GM19324 (cell line): ENCODE results near the gene CMIP.

ENCODE experiments used
- ATAC-seq: cut with Tn5 transposase; IDR thresholded peaks from one replicate; pipeline ENCODE4 v1.9.1; 2021; ENCODE audit warnings: mild to moderate bottlenecking, moderate library complexity; ENCODE audit not compliant: unreplicated experiment, low FRiP score

CMIP gene

DNA sequence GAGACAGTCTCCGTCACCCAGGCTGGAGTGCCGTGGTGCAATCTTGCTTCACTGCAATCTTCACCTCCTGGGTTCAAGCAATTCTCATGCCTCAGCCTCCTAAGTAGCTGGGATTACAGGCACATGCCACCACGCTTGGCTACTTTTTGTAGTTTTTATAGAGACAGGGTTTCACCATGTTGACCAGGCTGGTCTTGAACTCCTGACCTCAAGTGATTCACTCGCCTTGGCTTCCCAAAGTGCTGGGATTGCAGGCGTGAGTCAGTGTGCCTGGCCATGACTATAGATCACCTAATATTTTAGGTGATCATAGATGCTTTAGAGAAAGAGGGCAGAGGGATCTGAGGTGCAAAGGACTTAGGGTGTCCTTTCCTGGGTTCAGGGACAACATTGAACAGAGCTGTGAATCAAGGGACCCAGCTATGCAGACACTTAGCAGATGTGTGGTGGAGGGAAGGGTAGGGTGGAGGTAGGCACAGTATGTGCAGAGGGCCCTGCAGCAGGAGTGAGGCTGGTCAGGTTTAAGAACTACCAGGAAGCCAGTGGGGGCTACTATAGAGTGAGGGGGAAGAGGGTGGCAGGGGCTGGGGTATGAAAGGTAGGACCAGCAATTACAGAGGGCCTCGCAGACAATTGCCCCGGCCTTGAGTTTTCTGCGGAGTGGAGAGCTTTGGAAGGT lies 116.5 kb downstream of the CMIP start:
- no peak for ATAC-seq

GRCh38 chr16:81562174-81562849 lies 117.7 kb downstream of the CMIP start:
- no peak for ATAC-seq

GRCh38 chr16:81562926-81563325 lies 118.3 kb downstream of the CMIP start:
- no peak for ATAC-seq

DNA sequence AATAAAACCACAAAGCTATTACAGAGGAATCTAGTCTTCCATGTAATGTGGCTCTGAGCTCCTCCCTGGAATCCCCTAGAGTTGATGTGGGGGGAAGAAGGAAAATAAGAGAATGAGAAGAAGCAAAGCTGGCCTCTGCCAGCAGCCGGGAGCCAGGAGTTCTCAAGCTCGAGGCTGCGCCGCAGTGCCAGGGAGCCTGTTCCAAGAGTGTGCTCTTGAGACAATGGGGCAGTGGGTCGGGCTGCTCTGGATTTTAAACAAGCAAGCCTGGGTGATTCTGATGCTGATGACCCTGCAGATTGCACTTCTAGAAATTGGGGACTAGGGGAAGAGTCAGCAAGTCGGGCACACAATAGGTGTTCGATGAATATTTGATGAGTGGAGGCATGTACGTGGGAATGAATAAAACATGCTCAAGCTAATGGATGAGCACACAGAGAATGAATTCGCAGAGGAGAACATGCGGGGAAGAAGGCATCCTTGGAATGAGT lies 119.9 kb downstream of the CMIP start:
- no peak for ATAC-seq

DNA sequence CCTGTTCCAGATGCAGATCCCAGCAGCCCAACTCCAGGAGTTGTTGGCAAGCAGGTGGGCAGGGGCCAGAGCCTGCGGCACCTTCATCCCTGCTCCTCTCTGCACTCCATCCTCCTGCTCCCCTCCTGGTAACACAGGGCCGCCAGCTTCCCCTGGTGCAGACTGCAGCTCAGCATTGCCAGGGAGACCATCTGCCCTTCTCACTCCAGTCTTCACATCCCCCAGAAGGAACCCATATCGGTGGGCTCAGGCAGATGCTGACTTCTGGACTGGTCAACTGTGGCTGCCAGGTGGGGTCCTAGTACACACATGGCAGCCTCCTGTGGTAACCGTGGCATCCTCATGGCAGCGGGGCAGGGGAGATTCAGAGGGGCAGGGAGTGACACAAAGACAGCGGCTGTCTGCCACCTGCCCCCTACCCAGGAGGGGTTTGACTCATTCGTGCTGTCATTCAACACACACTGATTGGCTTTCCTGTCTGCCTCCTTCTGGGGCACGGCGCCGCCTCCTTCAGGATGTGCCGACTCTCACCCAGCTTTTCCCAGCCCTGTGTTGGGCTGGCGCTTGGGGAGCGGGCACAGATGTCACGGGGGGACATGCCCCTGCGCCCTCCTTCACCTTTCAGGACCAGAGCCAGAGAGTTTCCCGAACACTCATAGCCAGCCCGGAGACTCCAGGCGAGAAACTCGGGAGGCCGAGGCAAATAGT lies 120.9 kb downstream of the CMIP start:
- ATAC-seq = no peak

GRCh38 chr16:81566086-81567007 lies 121.7 kb downstream of the CMIP start:
- no peak for ATAC-seq

GRCh38 chr16:81567087-81567486 lies 122.5 kb downstream of the CMIP start:
- no peak for ATAC-seq

GRCh38 chr16:81567987-81568748 lies 123.6 kb downstream of the CMIP start:
- ATAC-seq = no peak

DNA sequence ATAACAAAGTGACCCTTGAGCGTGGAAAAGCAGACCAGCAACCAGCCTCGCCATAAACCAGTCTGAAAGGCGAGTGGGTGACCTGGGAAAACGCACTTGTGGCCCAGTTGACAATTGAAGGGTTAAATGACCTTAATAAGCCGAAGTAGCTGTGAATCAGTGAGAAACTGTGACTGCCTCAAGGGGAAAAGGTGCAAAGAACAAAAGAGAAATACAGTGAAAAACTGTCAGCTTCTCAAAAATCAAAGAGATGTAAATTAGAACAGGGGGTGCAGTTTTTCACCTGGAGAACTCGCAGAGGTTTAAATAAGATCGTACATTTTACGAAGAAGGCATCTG lies 124.1 kb downstream of the CMIP start:
- ATAC-seq = no peak

DNA sequence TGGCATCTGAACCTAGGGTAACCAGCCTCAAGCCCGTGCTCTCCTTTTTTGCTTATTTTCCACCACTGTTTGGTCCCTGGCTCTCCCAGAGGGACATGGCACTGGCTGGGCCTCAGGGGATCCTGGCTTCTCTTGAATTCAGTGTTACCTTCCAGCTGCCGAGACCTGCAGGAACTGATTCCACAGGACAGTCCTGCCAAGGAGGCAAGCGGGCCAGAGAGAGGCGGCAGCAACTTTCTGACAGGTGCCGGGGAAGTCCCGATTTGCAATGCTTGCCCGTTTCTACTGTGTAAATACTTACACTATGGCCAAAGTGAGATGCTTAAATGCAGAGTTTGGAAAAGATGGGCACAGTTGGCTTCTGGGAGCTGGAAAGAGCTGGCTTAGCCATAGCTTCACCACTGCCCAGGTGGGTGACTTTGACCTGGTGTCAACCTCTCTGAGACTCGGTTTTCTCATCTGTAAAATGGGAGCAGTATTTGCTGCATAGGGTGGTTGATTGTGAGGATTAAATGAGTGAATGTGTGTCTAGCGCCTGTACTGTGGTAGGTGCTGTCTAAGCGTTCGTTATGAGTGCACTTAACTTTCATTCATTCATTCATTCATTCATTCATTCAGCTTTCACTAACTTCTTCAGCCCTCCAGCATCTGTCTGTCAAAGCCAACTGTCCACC lies 124.9 kb downstream of the CMIP start:
- no peak for ATAC-seq

GRCh38 chr16:81570151-81570846 lies 125.7 kb downstream of the CMIP start:
- ATAC-seq = no peak

DNA sequence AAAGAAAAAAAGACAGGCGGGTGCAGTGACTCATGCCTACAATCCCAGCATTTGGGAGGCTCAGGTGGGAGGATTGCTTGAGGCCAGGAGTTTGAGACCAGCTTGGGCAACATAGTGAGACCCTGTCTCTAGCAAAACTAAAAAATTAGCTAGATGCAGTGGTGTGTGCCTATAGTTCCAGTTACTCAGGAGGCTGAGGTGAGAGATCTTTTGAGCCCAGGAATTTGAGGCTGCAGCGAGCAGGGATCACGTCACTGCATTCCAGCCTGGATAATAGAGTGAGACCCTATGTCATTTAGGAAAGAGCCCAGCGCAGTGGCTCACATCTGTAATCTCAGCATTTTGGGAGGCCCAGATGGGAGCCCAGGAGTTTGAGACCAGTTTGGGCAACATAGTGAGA lies 126.6 kb downstream of the CMIP start:
- no peak for ATAC-seq

DNA sequence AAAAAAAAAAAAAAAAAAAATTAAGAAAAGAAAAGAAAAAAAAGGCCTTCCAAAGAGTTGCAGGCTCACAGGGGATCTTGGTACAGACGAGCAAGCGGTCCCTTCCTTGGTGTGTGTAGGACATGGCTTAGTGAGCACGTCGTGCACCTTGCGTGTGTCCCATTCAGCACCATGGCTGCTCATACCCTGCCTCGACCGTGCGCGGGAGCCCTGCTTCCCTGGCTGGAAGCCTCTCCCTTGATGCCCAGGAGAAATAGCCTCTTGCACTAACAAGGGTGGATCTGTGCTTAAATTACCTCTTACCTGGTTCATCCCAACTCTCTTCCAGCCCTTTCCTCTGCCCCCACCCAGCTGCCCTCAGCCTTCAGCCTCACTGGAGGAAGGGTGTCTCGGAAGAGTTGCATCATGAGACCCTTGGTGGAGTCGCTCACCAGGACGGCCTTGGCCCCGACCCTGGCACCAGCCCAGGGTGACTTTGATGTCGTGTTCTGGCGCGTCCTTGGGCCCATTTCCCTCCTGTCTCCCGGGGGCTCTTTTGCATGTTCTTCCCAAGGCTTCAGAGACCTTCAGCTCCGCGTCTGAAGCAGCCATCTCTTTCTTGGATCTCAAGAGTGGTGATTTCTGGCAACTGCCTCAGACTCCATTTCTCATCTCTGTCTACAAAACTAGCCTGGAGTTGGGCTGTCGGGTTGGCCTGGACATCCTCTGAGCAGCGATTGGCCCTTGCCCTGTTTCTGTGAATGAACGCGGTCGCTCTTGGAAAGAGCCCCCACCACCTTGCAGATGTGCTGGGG lies 127.2 kb downstream of the CMIP start:
- ATAC-seq = no peak

DNA sequence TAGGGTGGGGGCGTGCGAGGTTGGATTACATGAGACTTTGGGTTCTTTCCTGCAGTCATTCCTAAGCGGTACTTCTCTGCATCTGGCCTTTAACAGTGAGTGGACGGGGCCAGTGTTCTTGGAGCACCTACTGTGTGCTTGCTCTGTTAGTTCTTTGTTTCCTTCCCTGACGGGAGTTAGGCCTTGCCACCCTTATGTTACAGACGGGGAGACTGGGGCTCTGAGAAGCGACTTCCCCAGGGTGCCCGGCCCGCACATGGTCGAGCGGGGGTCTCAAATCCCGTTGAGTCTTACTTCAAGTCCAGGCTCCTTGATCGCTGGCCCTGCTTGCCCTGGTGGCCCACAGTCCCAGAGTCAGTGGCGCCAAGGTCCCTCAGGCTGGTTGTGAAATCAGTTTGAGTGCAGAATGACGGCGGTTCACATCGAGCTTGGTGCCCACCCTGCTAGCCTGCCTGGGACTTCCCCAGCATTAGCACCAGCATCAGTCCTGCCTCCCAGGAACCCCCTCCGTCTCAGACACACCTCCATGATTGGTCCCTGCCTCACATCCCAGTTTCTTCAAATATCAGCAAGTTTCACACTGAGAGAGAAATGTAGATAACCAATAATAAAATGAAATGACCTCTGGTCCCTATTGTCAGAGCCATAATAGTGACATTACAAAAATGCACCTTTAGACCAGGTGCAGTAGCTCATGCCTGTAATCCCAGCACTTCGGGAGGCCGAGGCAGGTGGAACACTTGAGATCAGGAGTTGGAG lies 128.0 kb downstream of the CMIP start:
- ATAC-seq = no peak

DNA sequence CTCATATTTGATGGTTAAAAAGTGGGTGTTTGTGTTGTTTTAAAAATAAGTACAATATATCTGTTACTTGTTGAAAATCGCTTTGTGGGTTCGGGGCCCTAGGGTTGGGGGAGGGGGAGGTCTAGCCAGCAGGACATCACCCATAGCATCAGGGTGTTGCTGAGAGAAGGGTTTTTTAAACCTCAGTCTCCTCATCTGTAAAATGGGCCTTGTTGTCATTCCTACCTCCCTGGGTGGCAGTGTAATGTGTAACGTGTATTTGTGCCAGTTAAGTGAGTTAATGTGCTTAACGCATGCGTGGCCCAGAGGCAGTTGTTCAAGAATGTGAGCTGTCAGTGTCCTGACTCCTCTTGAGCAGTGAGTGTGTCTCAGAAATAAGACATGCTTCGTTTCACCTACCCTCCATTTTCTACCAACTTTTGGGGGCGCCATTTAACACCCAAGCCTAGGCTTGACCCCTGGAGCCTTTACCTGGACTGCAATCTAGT lies 129.0 kb downstream of the CMIP start:
- no peak for ATAC-seq

DNA sequence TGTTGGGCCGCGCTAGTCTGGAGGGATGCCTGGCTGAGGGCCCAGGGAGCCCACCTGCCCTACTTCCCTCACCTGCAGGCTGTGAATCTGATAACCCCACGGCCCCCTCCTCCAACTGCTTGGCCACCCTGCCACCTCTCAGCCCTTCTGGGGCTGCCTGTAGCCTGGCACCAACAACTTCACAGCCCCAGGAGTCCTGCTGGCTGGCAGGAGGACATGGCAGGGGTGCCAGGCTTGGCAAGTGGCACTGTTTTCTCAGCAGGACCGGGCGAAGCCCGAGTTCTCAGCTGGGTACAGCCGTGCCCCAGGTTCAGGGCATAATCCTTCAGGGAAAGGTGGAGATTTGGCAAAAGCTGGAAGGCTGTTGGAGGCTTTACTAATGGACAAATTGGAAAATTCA lies 129.6 kb downstream of the CMIP start:
- ATAC-seq = no peak

GRCh38 chr16:81575307-81575706 lies 130.7 kb downstream of the CMIP start:
- no peak for ATAC-seq
